Measurements from ENCODE around the gene MYO1D.
A peak's percentile ranks its signal among the peaks of the same experiment; 100 is the strongest.
"Not testable (repeated sequence)": the region's sequence is repeated elsewhere in the genome, so short reads cannot be mapped to it uniquely, and the experiment has no call there.

MYO1D gene

DNA sequence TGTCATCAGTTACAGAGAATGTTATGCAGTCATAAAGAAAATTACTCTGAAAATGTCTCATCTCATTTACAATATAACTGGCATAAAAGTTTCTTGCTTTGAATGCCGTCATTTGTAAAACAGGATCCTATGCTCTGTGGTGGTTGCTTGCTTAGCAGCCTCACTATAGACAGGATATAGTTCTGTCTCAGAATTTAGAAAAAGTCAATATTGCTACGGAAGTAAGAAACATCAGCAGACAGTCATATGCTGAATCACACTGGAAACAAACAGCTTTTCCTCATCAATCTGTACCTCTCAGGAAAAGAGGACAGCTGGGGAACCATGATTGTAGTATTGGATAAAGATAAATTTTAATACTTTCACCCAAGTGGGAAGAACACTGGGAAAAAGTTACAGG, 105.5 kb downstream of the MYO1D start:
- no peak for DNase-seq

DNA sequence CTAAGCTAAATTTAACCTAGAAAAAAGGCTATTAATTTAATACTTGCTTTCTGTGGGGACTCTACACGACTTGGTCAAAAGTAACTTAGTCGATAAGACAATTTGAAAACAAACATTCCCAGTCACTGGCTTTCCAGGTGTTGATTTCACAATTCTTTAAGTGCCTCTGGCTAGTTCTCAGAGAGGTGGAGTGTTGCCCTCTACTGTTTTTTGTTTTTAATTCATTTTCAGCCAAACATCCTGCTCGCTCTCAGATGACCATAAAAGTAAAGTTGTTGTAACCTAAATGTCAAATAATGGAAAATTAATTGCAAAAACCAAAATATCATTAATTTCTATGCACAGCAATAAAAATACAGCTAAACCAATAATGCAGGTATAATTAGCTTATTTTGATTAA, 107.1 kb downstream of the MYO1D start:
- peak; percentile 39 for DNase-seq

DNA sequence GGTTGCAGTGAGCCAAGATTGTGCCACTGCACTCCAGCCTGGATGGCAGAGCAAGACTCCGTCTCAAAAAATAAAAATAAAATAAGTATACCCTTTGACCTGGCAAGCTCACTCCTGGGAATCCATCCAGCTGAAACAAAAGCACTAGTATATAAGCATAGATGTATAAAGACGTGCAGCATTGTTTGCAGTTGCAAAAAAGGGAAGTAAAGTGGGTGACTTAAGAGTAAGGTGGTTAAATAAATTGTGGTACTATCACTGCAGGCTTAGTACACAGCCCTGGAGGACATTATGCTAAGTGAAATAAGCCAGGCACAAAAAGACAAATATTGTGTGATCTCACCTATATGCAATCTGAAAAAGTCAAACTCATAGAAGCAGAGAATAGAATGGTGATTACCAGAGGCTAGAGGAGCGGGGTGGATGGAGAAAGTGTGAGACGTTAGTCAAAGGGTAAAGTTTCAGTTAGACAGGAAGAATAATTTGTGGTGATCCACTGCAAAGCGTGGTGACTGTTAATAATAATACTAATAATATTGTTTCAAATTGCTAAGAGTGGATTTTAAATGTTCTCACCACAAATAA, 113.0 kb downstream of the MYO1D start:
- no peak for DNase-seq

DNA sequence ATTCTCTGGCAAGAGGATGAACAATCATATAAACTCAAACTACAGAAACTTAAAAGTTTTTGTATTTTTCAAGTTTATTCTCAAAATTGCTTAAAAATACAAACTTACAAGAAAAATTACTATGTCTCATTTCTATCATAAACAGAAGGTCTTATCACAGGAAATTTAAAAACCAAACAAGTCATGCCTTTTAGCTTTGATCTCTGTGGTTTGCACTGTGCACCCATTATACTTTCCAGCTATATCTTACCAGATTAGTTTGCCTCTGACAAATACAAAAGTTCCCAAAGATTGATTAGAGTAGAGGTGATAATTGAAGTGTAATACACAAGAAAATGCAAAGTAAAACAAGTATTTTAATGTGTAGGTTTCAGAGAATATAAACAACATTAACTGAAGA, 117.4 kb downstream of the MYO1D start:
- no peak for DNase-seq

DNA sequence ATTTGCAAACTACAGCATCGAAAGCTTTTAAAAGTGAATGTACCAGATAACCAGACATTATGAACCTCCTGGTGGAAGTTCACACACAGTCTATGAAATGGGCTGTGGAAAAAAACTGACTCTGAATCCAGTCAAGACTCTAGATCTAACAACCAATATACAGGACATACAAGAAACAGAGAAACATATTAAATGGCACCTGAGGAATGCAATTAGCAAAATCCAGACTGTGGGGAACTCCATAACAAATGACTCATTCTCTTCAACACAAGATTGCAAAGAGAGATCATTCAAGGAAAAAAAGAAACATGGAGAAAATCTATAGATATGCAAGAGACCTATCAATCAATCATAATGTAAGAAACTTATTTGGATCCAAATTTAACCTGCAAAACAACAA, 119.0 kb downstream of the MYO1D start:
- DNase-seq, result no peak

DNA sequence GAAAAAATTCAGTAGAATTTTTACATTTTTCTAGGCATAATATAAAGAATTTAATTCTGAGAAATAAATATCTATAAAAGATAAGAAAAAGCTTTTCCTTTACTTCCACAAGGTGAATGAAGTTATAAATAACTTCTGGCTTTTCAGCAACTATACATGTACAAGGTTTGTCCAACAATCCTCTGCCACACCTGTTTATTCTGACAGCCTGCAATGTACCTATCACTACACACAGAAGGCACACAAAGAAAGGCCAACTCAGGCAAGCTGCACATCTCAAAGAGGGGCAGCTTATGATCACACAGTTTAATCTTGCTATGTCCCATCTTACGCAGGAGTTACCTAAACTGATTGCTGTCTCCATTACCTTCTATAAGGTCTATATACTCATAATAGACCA, 120.2 kb downstream of the MYO1D start:
- no peak for DNase-seq

DNA sequence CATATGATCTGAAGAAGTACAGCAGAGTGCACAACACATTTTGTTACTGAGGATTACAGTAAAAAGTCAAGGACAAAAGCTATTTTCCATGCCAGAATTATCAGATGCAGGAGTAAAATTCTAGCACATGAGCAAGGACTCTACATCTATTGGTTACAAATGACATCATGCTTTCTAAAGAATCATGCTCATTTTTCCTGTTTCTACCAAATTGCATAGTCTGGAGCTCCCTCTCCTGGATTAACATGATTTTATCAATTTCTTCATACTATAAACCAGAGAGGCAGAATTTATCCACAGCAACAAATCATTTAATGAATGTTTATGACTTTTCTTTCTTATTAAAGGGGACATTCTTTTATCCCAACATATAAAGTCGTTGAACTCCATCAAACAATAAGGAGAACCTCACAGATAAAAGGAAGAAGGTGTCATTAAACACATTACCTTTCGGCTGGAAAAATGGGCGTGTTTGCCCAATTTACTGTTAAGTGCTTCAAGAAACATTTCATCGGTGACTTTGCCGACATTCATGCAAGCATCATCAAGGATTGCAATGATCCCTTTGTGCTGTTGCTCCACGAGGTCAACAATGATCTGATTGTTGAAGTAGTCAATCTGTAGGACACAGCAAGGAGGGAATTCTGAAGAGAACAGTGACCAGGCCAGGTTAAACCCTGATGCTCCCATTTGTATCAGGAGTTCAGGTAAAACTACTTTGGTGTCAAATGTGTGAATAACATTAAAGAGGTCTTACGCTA, 121.7 kb downstream of the MYO1D start:
- DNase-seq, result peak; percentile 32

DNA sequence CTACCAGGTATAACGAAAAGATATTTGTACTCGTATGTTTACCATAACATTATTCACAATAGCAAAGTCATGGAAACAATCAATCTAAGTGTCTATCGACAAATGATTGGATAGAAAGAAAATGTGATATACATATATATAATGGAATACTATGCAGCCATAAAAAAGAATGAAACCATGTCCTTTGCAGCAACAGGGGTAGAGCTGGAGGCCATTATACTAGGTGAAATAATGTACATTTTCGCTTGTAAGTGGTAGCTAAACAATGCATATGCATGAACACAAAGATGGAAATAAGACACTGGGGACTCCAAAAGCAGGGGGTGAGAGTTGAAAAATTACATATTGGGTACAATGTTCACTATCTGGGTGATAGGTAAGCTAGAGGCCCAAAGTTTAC, 124.0 kb downstream of the MYO1D start:
- DNase-seq, result no peak

DNA sequence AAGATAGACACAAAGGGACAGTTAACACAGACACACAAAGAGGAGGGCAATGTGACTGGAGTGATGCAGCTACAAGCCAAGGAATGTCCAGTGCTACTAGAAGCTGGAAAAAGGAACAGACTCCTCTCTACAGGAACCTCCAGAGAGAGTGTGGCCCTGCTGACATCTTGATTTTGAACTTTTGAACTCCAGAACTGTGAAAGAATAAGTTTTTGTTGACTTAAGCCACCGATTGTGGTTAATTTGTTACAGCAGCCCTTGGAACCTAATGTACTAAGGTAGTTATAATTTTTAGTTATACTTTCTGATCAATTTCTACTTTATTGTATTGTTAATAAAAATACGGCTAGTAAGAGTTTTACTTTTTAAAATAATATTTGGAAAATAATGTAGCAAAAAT, 129.1 kb downstream of the MYO1D start:
- no peak for DNase-seq

DNA sequence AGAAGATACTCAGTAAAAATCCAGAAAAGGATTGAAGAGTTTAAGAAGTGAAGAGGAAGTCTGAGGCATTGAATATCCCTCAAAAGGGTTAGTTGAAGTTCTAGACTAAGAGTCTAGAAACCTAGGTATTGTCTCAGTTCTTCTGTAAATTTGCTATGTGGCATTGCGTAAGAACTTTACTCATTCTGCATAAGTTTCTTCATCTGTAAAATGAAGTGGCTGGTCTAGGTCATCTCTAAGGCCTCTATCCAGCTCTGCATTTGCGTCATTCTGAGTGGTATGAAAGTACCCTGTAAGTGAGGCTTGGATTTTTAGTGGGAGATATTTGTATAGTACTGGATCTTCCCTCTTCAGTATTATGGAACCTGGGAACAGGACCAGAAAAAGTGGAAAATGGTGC, 130.2 kb downstream of the MYO1D start:
- DNase-seq, result no peak

DNA sequence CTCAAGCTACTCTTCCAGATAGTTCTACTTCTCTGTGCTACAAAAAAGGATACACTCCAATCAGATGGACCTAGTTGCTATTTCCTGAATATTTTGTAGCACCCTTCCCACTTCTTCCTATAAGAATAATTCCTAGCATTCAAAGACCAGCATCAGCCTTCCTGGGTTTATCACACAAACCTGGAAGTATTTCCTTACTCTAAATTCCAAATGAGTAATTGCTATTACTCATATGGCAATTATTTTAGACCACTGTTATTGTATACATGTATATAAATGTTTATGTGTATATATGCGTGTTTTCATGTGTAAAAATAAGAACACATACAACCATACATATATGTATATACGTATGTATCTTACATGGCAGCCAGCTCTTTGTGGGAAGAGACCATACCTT, 130.6 kb downstream of the MYO1D start:
- no peak for DNase-seq

DNA sequence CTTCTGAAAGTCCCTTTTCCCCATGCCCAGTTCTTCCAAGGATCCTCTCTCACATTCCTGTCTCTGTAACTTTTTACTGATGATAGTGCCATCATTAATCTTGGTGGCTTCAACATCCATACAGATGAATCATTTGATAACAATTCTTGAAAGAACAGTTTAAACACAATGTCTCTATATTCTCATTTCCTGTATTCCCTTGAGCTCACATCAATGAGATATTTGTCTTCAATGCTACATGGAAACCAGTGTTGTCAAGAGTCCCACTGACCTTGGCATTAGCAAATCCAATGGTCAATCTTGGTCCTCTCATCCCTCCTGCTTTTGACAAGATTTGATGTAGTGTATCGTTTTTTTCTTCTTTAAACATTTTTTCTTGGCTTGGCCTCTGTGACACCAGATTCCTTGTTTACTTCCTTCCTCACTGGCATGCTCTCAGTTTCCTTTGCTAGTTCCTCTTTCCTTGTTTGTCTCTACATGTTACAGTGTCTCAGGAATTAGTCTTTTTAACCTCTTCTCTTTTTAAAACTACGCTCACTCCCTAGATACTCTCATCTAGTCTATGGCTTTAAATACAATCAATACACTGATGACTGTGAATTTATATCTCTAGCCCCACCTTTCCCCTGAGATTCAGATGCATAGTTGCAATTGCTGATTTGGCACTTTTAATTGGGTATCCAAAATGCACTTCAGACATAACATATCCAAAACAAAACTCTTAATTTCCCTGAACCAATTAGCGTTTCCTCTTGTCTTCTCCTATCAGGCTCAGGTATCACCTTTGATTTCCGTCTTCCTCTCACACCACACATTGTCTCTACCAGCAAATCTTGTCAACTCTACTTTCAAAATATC, 134.0 kb downstream of the MYO1D start:
- no peak for DNase-seq

DNA sequence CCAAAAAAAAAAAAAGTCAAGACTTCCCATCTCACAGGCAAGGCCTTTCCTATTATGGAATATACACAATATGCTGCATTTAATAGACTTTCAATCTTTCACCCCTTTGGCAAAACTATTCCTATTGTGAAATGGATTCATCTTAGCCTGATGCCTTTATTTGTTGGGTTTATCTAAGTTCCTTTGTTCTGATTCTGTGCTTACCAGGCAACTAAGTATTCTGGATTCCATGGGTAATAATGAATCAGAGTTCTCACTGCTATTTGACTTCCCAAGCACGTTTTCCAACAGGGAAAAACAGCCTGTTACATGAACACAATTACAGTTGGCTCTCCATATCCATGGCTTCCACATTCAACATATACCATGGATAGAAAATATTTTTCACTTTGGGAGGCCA, 135.5 kb downstream of the MYO1D start:
- no peak for DNase-seq

DNA sequence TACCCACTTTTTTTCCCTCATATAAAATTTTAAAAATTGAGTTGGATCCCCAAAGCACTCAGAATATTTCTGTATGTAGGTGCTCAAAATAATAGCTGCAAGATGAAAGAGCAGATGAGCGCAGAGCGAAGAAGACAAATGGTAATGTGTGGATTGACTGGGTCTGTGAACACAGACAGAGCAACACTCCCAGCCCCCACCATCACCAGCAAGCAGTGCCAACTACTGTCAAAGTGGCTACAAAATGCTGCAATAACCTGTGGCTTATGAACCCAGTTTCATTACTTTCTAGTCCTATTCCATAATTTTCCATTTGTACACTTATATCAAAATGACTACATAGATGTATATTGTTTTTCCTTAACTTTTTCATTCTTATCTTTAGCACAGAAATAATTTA, 137.2 kb downstream of the MYO1D start:
- no peak for DNase-seq

DNA sequence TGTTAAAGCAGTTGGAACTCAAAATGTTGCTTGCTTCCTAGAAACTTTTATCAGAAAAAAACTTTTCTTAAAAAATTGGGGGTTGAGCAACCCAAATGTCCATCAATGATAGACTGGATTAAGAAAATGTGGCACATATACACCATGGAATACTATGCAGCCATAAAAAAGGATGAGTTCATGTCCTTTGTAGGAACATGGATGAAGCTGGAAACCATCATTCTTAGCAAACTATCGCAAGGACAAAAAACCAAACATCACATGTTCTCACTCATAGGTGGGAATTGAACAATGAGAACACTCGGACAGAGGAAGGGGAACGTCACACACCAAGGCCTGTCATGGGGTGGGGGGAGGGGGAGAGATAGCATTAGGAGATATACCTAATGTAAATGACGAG, 137.8 kb downstream of the MYO1D start:
- not testable (repeated sequence) for DNase-seq

DNA sequence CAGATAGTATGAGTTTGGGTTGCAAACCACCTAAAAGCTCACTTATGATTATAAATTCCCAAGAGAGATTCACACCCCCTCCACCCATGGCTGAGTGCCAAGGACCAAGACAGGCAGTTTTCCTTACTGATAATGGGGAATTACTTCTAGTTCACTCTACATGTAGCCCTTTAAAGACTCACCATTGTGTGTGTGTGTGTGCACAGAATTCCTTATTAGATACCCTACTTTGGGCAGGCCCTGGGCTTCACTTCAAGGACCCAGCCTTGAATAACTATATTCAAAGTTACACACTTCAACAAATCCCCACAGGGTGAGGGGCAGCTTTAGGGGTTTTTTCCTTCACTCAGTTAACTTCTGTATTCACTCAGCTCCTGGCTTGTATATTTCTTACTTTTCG, 143.5 kb downstream of the MYO1D start:
- DNase-seq, result no peak

DNA sequence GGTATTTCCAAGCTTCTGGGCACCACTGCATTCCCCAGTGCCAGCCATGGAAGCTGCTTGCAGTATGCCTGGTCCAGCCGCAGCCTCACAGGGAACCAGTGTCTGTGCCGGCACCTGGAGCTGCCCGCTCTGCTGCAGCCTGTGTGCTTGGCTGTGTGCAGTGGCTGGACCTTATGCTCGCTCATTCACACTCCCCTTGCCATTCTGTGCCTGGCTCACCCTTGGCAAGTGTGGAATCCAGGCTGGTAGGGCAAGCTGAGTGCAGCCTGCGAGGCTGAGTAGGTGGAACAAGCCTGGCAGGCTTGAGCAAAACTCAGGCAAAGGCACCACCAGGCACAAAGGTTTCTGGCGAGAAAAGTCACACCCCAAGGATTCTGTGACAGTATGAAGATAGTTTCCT, 144.0 kb downstream of the MYO1D start:
- DNase-seq, result no peak

DNA sequence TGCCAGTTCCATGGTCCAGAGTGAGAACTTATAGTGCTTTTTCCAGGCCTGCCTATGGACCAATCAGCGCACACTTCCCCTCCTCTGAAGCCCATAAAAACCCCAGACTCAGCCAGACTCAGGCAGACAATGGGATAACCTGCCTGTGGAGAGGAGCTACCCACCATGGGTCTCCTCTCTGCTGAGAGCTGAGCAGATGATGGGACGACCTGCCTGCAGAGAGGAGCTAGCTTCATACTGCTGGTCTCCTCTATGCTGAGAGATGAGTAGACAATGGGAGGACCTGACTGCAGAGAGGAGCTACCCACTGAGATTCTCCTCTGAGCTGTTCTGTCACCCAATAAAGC, 144.7 kb downstream of the MYO1D start:
- DNase-seq, result no peak

DNA sequence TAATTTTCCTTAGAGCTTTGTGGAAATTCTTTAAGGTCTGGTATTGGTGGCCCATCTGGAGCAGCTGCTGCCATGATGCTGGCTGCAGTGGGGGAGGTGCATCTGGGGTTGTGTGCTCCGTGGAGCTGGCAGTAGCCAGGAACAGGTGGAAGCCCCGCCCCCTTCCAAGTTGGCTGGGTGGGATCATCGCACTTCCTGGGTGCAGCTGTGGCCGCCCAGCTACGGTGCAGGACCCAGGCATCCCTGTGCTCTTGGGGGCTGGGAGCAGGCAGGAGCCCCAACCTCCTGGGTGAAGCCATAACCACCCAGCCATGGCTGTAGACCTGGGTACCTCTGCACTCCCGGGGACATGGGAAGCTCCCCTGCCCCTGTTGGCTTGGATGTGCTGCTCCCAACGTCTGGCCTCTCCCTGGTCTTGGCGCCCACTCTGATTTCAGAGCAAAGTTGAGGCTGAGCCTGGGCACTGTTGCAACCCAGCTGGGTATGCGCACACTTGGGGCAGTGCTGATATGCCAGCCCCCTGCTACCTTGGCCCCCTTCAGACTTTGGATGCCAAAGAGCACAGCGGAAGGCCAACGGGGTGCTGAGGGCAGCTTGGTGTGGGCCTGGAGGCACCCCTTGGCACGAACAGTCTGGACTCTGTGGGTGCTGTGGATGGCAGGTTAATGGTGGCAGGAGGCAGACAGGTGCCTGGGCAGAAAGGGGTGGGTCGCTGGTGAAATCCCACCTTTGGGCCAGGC, 145.2 kb downstream of the MYO1D start:
- DNase-seq, result no peak

DNA sequence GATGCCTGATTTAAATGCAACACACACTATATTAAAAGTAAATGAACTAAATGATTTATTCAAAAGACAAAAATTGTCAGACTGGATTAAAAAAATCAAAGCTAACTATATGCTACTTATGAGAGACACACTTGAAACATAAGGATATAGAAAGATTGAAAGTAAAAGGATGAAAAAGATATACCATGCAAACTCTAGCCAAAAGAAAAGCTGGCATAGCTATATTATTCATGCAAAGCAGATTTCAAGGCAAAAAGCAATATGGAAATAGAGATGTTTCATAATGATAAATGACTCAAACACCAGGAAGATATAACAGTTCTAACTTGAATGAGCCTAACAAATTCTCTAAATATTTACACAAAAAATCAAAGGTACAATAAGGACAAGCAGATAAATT, 149.2 kb downstream of the MYO1D start:
- no peak for DNase-seq

DNA sequence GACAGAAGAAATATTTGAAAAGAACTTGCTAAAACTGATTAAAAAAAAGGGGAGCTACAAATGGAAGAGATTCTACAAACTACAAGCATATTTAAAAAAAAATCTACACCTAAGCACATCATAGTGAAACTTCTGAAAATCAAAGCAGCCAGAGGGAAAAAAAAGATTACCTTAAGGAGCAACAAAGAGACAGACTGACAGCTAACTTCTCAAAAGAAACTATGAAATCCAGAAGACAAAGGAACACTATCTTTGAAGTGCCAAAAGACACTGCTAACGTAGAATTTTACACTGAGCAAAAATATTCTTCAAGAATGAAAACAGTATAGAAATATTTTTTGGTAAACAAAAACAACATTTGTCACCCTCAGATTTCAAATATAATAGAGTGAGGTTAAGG, 151.2 kb downstream of the MYO1D start:
- DNase-seq, result no peak

DNA sequence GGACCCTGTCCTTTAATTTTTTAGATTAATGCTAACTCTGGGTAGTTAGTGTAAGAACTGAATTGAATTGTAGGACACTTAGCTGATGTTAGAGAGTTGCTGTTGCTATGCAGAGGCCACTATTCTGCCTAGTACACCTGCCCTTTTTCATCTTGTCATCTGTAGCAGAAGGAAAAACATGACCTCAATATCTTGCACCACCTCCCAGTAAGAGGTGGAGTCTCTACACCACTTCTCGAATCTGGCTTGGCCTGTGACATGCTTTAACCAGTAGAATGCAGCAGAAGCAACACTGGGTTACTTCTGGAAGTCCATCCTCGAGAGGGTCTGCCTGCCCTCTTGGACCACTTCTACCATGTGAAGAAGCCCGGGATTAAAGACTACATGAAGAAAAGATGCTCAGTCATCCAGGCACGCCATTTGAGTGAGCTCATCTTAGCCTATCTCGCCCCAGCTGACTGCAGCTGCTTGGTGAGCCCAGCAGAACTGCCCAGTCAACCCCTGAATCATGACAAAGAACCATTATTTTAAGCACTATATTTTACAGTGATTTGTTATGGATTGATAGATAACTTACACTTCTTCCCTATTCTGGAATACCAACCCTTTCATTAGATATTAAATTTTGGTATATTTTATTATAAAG, 153.5 kb downstream of the MYO1D start:
- DNase-seq, result no peak

DNA sequence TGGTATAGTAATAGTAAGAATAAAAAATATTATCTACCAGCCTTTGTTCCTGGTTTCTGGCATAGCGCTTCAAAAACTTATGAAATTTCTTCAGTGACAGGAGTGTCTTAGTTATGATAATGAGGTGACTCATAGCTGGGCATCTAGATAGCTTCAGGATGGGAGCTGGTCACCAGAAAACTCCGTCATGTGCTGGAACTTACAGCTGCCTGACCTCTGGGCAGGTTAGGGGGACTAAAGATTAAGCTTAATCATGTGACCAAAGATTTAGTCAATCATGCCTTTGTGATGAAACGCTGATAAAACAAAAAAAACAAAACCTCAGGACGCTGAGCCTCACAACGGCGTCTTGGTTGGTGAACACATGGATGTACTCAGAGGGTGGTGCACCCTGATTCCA, 154.2 kb downstream of the MYO1D start:
- DNase-seq, result no peak
